Gastroesophageal sphincter (tissue), 4 donors: ENCODE results near the gene CEP112. TPM values are rescaled to one million over a fixed set of nuclear protein-coding genes. Genes with fewer than 3 reads are reported as not detected.

Source experiments
- ATAC-seq: fragments of 150-250 bp; one replicate; pipeline ENCODE4 v1.9.1; 2016; ENCODE audit warnings: mild to moderate bottlenecking, moderate library complexity
- H3K27ac ChIP-seq, 4 donors: fragments of 200-600 bp; sonication (generic) in 3 of 4; 1 replicate in 3 of 4; 2 replicates in 1 of 4; pipeline ENCODE4 v1.5.1; 2016 to 2019
- H3K27me3 ChIP-seq: fragments of 200-600 bp; sonication (generic); one replicate; pipeline ENCODE4 v1.5.1; 2019
- H3K36me3 ChIP-seq, 2 donors: fragments of 200-600 bp; sonication (generic); one replicate each; pipeline ENCODE4 v1.5.1; 2019; ENCODE audit warnings: control low read depth in 1 of 2
- H3K4me1 ChIP-seq, 3 donors: fragments of 200-600 bp; sonication (generic); 1 replicate in 2 of 3; 2 replicates in 1 of 3; pipeline ENCODE4 v1.5.1; 2016 to 2019; ENCODE audit warnings: control low read depth in 2 of 3
- H3K4me3 ChIP-seq, 2 donors: fragments of 200-600 bp; sonication (generic); one replicate each; pipeline ENCODE4 v1.5.1; 2019; ENCODE audit warnings: mild to moderate bottlenecking in 1 of 2, moderate library complexity in 1 of 2
- H3K9me3 ChIP-seq, 3 donors: fragments of 200-600 bp; sonication (generic); one replicate each; pipeline ENCODE4 v1.5.1; 2017 to 2019; ENCODE audit warnings: control low read depth in 2 of 3
- EP300 ChIP-seq: sonication (generic); formaldehyde crosslinking; IDR thresholded peaks from one replicate; pipeline ENCODE4 v1.6.1; 2017; ENCODE audit warnings: antibody characterized with exemption, mild to moderate bottlenecking
- POLR2A ChIP-seq, 2 donors: fragments of 450-650 bp; IDR thresholded peaks; one replicate each; pipeline ENCODE4 v1.6.1; 2017; ENCODE audit warnings: antibody characterized with exemption in 2 of 2, mild to moderate bottlenecking in 2 of 2, moderate library complexity in 1 of 2
- POLR2AphosphoS5 ChIP-seq: sonication (generic); formaldehyde crosslinking; IDR thresholded peaks from one replicate; pipeline ENCODE4 v1.6.1; 2017; ENCODE audit warnings: antibody characterized with exemption
- whole genome bisulfite sequencing, 2 donors: methylation state at CpG; one replicate each; pipeline ENCODE4 v1.1.5; 2018; ENCODE audit warnings: low coverage in 1 of 2; 5-methylcytosine and 5-hydroxymethylcytosine counted together
- total RNA-seq, 4 donors: library from RNA; depleted of rRNA; stranded (reverse); fragments of >200 nt; gene quantifications; one replicate each; pipeline ENCODE4 v1.1.0, GENCODE V29; 2016
- TF ChIP-seq, protein P1 (sequence below), 4 experiments: fragments of 200-600 bp in 2 of 4; fragments of 450-650 bp in 2 of 4; sonication (generic) in 1 of 4; IDR thresholded peaks; one replicate each; pipeline ENCODE4 v1.5.1; 2017 to 2019; ENCODE audit warnings: antibody characterized with exemption in 4 of 4, mild to moderate bottlenecking in 2 of 4, moderate library complexity in 2 of 4

CEP112 gene
- total RNA-seq, 4 donors from 2014 or later, result 21.9 to 38.2 (median 27.0) TPM

DNA sequence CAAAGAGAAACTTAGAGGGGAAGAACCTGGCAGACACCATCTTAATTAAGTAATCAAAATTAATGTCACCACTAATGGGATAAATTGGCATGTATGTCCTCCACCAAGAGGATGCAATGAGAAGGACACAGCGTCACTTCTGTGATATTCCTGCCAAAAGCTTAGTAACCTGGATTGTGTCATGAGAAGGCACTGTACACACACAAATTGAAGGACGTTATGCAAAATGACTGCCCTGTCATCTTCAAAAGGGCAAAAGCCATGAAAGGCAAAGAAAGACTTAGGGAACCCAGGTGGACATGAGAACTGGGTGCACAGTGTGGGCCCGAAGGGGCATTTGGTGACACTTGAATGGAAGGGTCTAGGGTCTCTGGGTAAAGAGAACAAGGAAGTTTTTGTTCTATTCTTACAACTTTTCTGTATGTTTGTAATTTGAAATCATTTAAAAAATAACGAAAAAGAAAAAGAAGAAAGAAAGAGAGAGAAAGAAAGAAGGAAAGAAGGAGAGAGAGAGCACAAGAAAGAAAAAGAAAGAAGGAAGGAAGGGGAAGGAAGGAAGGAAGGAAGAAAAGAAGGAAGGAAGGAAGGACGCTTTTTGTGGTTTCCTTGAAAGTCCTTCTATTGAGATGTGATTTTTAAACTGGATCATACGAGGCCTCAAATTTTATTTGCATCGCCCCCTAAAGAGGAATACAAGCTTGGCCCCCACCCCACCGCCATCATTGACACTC lies 41.3 kb upstream of the CEP112 start:
- Histone ChIP-seq H3K27me3 (no peaks in the 10 kb centered on the region), H3K4me3 (no peak overlapping the region), H3K4me1 (no peaks in the 10 kb centered on the region), H3K9me3 (no peaks in the 10 kb centered on the region), H3K27ac (no peak overlapping the region), H3K36me3 (no peaks in the 10 kb centered on the region)
- TF ChIP-seq POLR2A (IDR thresholded peaks at IDR 0.05) (no peak), EP300 (no peak), POLR2AphosphoS5 (no peak)
- TF ChIP-seq, protein P1, sequence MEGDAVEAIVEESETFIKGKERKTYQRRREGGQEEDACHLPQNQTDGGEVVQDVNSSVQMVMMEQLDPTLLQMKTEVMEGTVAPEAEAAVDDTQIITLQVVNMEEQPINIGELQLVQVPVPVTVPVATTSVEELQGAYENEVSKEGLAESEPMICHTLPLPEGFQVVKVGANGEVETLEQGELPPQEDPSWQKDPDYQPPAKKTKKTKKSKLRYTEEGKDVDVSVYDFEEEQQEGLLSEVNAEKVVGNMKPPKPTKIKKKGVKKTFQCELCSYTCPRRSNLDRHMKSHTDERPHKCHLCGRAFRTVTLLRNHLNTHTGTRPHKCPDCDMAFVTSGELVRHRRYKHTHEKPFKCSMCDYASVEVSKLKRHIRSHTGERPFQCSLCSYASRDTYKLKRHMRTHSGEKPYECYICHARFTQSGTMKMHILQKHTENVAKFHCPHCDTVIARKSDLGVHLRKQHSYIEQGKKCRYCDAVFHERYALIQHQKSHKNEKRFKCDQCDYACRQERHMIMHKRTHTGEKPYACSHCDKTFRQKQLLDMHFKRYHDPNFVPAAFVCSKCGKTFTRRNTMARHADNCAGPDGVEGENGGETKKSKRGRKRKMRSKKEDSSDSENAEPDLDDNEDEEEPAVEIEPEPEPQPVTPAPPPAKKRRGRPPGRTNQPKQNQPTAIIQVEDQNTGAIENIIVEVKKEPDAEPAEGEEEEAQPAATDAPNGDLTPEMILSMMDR (IDR thresholded peaks at IDR 0.05), result no peak
- WGBS, 2 donors, result 78 to 83% methylated on average over 7 to 8 of the region's 8 CpGs
- no peak for ATAC-seq

GRCh38 chr17:66230922-66231591 lies 39.1 kb upstream of the CEP112 start:
- no peaks in the 10 kb centered on the region for H3K4me1 ChIP-seq
- H3K27me3 ChIP-seq, result no peaks in the 10 kb centered on the region
- 78 to 87% methylated on average over 3 to 4 of the region's 4 CpGs for WGBS, 2 donors
- H3K36me3 ChIP-seq, result no peaks in the 10 kb centered on the region
- H3K4me3 ChIP-seq, result no peak overlapping the region
- H3K27ac ChIP-seq, result no peak overlapping the region
- no peak for ATAC-seq
- H3K9me3 ChIP-seq, result no peaks in the 10 kb centered on the region
- TF ChIP-seq POLR2AphosphoS5 (no peak), EP300 (no peak), POLR2A (IDR thresholded peaks at IDR 0.05) (no peak)
- TF ChIP-seq, protein P1 (IDR thresholded peaks at IDR 0.05), result no peak

- TF ChIP-seq, protein P1 (IDR thresholded peaks at IDR 0.05), result no peak
- TF ChIP-seq EP300 (no peak), POLR2A (IDR thresholded peaks at IDR 0.05) (no peak), POLR2AphosphoS5 (no peak)
- ATAC-seq, result no peak
- H3K4me1 ChIP-seq, result no peaks in the 10 kb centered on the region
- H3K27me3 ChIP-seq, result peaks cover 4% of the 10 kb centered on the region
- no peak overlapping the region for H3K4me3 ChIP-seq
- WGBS, 2 donors, result 76 to 85% methylated on average over 4 of the region's 4 CpGs
- no peak overlapping the region for H3K27ac ChIP-seq
- no peaks in the 10 kb centered on the region for H3K36me3 ChIP-seq
- no peaks in the 10 kb centered on the region for H3K9me3 ChIP-seq
Measured at GRCh38 chr17:66229783-66230538, 38.0 kb upstream of the CEP112 start.

GRCh38 chr17:66228887-66229782 lies 37.2 kb upstream of the CEP112 start, which contains the start of gene APOH:
APOH (minus strand) TSS chr17:66229415; CDS start chr17:66229379, 36 bp downstream.
- ATAC-seq, result no peak
- no peaks in the 10 kb centered on the region for H3K4me1 ChIP-seq
- H3K36me3 ChIP-seq, result no peaks in the 10 kb centered on the region
- peaks cover 7% of the 10 kb centered on the region for H3K27me3 ChIP-seq
- H3K4me3 ChIP-seq, result no peak within 1 kb of the TSS
- no peaks in the 10 kb centered on the region for H3K9me3 ChIP-seq
- no peak for TF ChIP-seq POLR2A (IDR thresholded peaks at IDR 0.05)
- no peak for TF ChIP-seq EP300
- no peak for TF ChIP-seq POLR2AphosphoS5
- TF ChIP-seq, protein P1 (IDR thresholded peaks at IDR 0.05), result no peak
- H3K27ac ChIP-seq, result no peak within 1 kb of the TSS
- 80 to 82% methylated on average over 11 to 15 of the region's 20 CpGs for WGBS, 2 donors
